Testis (tissue), 2 donors: ENCODE results near the gene FAM240B.

ENCODE experiments used
- POLR2A ChIP-seq: fragments of 450-650 bp; IDR thresholded peaks from one replicate; pipeline ENCODE4 v1.6.1; 2017; ENCODE audit warnings: antibody characterized with exemption, mild to moderate bottlenecking, moderate library complexity
- TF ChIP-seq, protein P1 (sequence below), 3 experiments: fragments of 450-650 bp in 2 of 3; fragments of 200-600 bp in 1 of 3; sonication (generic) in 1 of 3; IDR thresholded peaks; one replicate each; pipeline ENCODE4 v1.5.1; 2016 to 2019; ENCODE audit warnings: antibody characterized with exemption in 3 of 3, mild to moderate bottlenecking in 2 of 3, moderate library complexity in 1 of 3

DNA sequence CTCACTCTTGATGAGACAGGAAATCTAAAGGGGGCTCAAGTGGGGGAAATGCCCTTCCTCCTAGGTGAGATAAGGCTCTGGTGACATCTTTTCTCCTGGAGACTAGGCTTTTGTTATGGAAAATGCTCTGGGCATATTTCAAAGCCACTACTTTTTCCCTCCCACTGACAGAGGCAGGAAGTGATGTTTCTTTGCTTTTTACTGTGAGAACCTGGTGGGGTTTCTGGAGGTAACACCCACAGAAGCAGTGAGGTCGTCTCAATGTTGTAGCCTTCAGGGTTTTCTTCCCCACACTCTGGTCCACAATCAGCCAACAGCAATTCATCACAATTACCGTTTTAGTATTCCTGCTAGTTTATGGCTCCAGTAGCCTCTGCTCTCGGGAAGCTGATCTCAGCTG, 41.4 kb upstream of the FAM240B start:
- TF ChIP-seq POLR2A: no peak
- TF ChIP-seq, protein P1, sequence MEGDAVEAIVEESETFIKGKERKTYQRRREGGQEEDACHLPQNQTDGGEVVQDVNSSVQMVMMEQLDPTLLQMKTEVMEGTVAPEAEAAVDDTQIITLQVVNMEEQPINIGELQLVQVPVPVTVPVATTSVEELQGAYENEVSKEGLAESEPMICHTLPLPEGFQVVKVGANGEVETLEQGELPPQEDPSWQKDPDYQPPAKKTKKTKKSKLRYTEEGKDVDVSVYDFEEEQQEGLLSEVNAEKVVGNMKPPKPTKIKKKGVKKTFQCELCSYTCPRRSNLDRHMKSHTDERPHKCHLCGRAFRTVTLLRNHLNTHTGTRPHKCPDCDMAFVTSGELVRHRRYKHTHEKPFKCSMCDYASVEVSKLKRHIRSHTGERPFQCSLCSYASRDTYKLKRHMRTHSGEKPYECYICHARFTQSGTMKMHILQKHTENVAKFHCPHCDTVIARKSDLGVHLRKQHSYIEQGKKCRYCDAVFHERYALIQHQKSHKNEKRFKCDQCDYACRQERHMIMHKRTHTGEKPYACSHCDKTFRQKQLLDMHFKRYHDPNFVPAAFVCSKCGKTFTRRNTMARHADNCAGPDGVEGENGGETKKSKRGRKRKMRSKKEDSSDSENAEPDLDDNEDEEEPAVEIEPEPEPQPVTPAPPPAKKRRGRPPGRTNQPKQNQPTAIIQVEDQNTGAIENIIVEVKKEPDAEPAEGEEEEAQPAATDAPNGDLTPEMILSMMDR (IDR thresholded peaks at IDR 0.05): no peak
